Peyer's patch (tissue), 4 donors: Measurements from ENCODE around the gene RUNDC3A.

Experiments
- CTCF ChIP-seq, 6 experiments: fragments of 450-650 bp in 4 of 6; fragments of 200-600 bp in 2 of 6; sonication (generic) in 1 of 6; IDR thresholded peaks; one replicate each; pipeline ENCODE4 v1.5.1; 2017 to 2019; ENCODE audit warnings: antibody characterized with exemption in 6 of 6, mild to moderate bottlenecking in 3 of 6, moderate library complexity in 1 of 6
- POLR2A ChIP-seq, 2 donors: fragments of 450-650 bp; IDR thresholded peaks; one replicate each; pipeline ENCODE4 v1.5.1; 2017; ENCODE audit warnings: antibody characterized with exemption in 2 of 2, mild to moderate bottlenecking in 2 of 2, moderate library complexity in 2 of 2

GRCh38 chr17:44351961-44352827, 43.8 kb downstream of the RUNDC3A start:
- TF ChIP-seq CTCF (IDR thresholded peaks at IDR 0.05) (no peak), POLR2A (IDR thresholded peaks at IDR 0.05) (no peak)
